NOMO-1 treated with dmso at 0.1 percent for 144 hours (cell line): Measurements from ENCODE around the gene ZNF429.
"Not testable (repeated sequence)": the region's sequence is repeated elsewhere in the genome, so short reads cannot be mapped to it uniquely, and the experiment has no call there.

Experiments
- DNase-seq: peaks from one replicate; lab custom pipeline; 2025; ENCODE audit not compliant: unreplicated experiment; lab: John Stamatoyannopoulos, UW

The ZNF429 gene

GRCh38 chr19:21513651-21514050, 8.2 kb downstream of the ZNF429 start:
- DNase-seq: no peak

- DNase-seq: no peak
Measured at GRCh38 chr19:21519488-21519887, 14.1 kb downstream of the ZNF429 start.

GRCh38 chr19:21532904-21533303, 27.5 kb downstream of the ZNF429 start:
- no peak for DNase-seq

GRCh38 chr19:21536741-21537290, 31.4 kb downstream of the ZNF429 start:
- DNase-seq: not testable (repeated sequence)

GRCh38 chr19:21559444-21559843, 54.0 kb downstream of the ZNF429 start:
- no peak for DNase-seq

GRCh38 chr19:21564406-21564805, 59.0 kb downstream of the ZNF429 start:
- DNase-seq: no peak

- DNase-seq: no peak
Measured at GRCh38 chr19:21566073-21566472, 60.7 kb downstream of the ZNF429 start.

GRCh38 chr19:21567806-21568205, 62.4 kb downstream of the ZNF429 start:
- not testable (repeated sequence) for DNase-seq

GRCh38 chr19:21568816-21569493, 63.6 kb downstream of the ZNF429 start:
- no peak for DNase-seq

GRCh38 chr19:21569494-21569865, 64.1 kb downstream of the ZNF429 start:
- DNase-seq: no peak

- no peak for DNase-seq
Measured at GRCh38 chr19:21571316-21571715, 65.9 kb downstream of the ZNF429 start.

GRCh38 chr19:21574607-21575006, 69.2 kb downstream of the ZNF429 start:
- DNase-seq: no peak

- DNase-seq: no peak
Measured at GRCh38 chr19:21576481-21576880, 71.1 kb downstream of the ZNF429 start.

GRCh38 chr19:21580101-21580500, 74.7 kb downstream of the ZNF429 start:
- DNase-seq: no peak

- DNase-seq: no peak
Measured at GRCh38 chr19:21580818-21581217, 75.4 kb downstream of the ZNF429 start.

GRCh38 chr19:21581646-21582240, 76.3 kb downstream of the ZNF429 start:
- no peak for DNase-seq

- no peak for DNase-seq
Measured at GRCh38 chr19:21584537-21584936, 79.1 kb downstream of the ZNF429 start.

GRCh38 chr19:21585281-21585890, 80.0 kb downstream of the ZNF429 start:
- no peak for DNase-seq

GRCh38 chr19:21586311-21587116, 81.1 kb downstream of the ZNF429 start:
- DNase-seq: no peak

- no peak for DNase-seq
Measured at GRCh38 chr19:21587117-21587461, 81.7 kb downstream of the ZNF429 start.

GRCh38 chr19:21587549-21587948, 82.1 kb downstream of the ZNF429 start:
- DNase-seq: no peak
